ENCODE data around the gene HERPUD2.

The HERPUD2 gene

DNA sequence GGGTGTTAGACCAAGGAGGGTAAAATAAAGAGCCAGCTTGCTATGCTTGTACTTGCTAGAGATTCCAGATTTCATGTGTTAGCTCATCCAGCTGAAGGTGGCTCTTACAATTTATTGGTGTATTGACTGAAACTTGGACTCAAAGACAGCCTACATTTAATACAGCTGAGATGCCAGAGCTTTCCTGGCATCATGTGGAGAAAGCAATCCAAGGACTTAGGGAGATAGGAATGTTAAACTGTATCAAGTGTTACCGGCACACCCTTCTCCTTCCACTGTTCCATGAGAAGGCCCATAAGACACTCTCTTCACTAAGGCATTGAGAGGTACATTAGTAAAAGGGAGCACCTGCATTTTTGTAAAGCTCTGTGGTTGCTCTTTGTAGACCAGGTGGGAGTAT is 9.3 kb upstream of the HERPUD2 start:
- H3K9me3 ChIP-seq (ENCODE audit: control insufficient read depth, insufficient read depth, low read length), result no peaks in the 10 kb centered on the region
- peaks cover 3% of the 10 kb centered on the region for H3K4me1 ChIP-seq (ENCODE audit: control insufficient read depth, low read length)
- TF ChIP-seq, protein P1, sequence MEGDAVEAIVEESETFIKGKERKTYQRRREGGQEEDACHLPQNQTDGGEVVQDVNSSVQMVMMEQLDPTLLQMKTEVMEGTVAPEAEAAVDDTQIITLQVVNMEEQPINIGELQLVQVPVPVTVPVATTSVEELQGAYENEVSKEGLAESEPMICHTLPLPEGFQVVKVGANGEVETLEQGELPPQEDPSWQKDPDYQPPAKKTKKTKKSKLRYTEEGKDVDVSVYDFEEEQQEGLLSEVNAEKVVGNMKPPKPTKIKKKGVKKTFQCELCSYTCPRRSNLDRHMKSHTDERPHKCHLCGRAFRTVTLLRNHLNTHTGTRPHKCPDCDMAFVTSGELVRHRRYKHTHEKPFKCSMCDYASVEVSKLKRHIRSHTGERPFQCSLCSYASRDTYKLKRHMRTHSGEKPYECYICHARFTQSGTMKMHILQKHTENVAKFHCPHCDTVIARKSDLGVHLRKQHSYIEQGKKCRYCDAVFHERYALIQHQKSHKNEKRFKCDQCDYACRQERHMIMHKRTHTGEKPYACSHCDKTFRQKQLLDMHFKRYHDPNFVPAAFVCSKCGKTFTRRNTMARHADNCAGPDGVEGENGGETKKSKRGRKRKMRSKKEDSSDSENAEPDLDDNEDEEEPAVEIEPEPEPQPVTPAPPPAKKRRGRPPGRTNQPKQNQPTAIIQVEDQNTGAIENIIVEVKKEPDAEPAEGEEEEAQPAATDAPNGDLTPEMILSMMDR (IDR thresholded peaks at IDR 0.05; ENCODE audit: low read depth, low read length, poor library complexity, severe bottlenecking), result no peak
- no peak for TF ChIP-seq EZH2phosphoT487 (IDR thresholded peaks at IDR 0.05; ENCODE audit: borderline replicate concordance, low read length)
- no peak overlapping the region for H3K27ac ChIP-seq (ENCODE audit: low read depth, low read length)
- no peaks in the 10 kb centered on the region for H3K9me2 ChIP-seq (replicated peaks; ENCODE audit: control insufficient read depth, low read length)
- H3F3A ChIP-seq (ENCODE audit: control insufficient read depth, insufficient read depth), result no peaks in the 10 kb centered on the region; the same call in 1 of the 2 replicates
- H3K4me2 ChIP-seq (ENCODE audit: low read length), result no peak overlapping the region
- H3K4me3 ChIP-seq (ENCODE audit: low read length), result no peak overlapping the region
- H3K79me2 ChIP-seq (ENCODE audit: control insufficient read depth, low read length), result no peaks in the 10 kb centered on the region
- no peaks in the 10 kb centered on the region for H3K36me3 ChIP-seq (ENCODE audit: control insufficient read depth, low read length)
- no peaks in the 10 kb centered on the region for H3K27me3 ChIP-seq (ENCODE audit: control insufficient read depth, low read length)
- no peaks in the 10 kb centered on the region for H4K20me1 ChIP-seq (ENCODE audit: control insufficient read depth, insufficient read depth, low read depth, low read length)

GRCh38 chr7:35702541-35702940 is 7.6 kb upstream of the HERPUD2 start:
- TF ChIP-seq, protein P1 (IDR thresholded peaks at IDR 0.05; ENCODE audit: low read depth, low read length, poor library complexity, severe bottlenecking), result no peak
- TF ChIP-seq EZH2phosphoT487 (IDR thresholded peaks at IDR 0.05; ENCODE audit: borderline replicate concordance, low read length), result no peak
- H3K9me3 ChIP-seq (ENCODE audit: control insufficient read depth, insufficient read depth, low read length), result no peaks in the 10 kb centered on the region
- no peaks in the 10 kb centered on the region for H3K4me1 ChIP-seq (ENCODE audit: control insufficient read depth, low read length)
- no peak overlapping the region for H3K4me3 ChIP-seq (ENCODE audit: low read length)
- no peaks in the 10 kb centered on the region for H4K20me1 ChIP-seq (ENCODE audit: control insufficient read depth, insufficient read depth, low read depth, low read length)
- H3F3A ChIP-seq (ENCODE audit: control insufficient read depth, insufficient read depth), result no peaks in the 10 kb centered on the region; the same call in 1 of the 2 replicates
- H3K36me3 ChIP-seq (ENCODE audit: control insufficient read depth, low read length), result no peaks in the 10 kb centered on the region
- no peaks in the 10 kb centered on the region for H3K27me3 ChIP-seq (ENCODE audit: control insufficient read depth, low read length)
- no peaks in the 10 kb centered on the region for H3K9me2 ChIP-seq (replicated peaks; ENCODE audit: control insufficient read depth, low read length)
- H3K4me2 ChIP-seq (ENCODE audit: low read length), result no peak overlapping the region
- no peak overlapping the region for H3K27ac ChIP-seq (ENCODE audit: low read depth, low read length)
- no peaks in the 10 kb centered on the region for H3K79me2 ChIP-seq (ENCODE audit: control insufficient read depth, low read length)

- no peaks in the 10 kb centered on the region for H3K27me3 ChIP-seq (ENCODE audit: control insufficient read depth, low read length)
- no peak for TF ChIP-seq EZH2phosphoT487 (IDR thresholded peaks at IDR 0.05; ENCODE audit: borderline replicate concordance, low read length)
- TF ChIP-seq, protein P1 (IDR thresholded peaks at IDR 0.05; ENCODE audit: low read depth, low read length, poor library complexity, severe bottlenecking), result no peak
- no peaks in the 10 kb centered on the region for H3K79me2 ChIP-seq (ENCODE audit: control insufficient read depth, low read length)
- no peak overlapping the region for H3K4me2 ChIP-seq (ENCODE audit: low read length)
- no peaks in the 10 kb centered on the region for H3K36me3 ChIP-seq (ENCODE audit: control insufficient read depth, low read length)
- no peaks in the 10 kb centered on the region; the same call in 1 of the 2 replicates for H3F3A ChIP-seq (ENCODE audit: control insufficient read depth, insufficient read depth)
- no peak overlapping the region for H3K27ac ChIP-seq (ENCODE audit: low read depth, low read length)
- no peaks in the 10 kb centered on the region for H3K9me2 ChIP-seq (replicated peaks; ENCODE audit: control insufficient read depth, low read length)
- H4K20me1 ChIP-seq (ENCODE audit: control insufficient read depth, insufficient read depth, low read depth, low read length), result no peaks in the 10 kb centered on the region
- H3K4me1 ChIP-seq (ENCODE audit: control insufficient read depth, low read length), result peaks cover under 1% of the 10 kb centered on the region; the same call in 1 of the 2 replicates
- no peaks in the 10 kb centered on the region for H3K9me3 ChIP-seq (ENCODE audit: control insufficient read depth, insufficient read depth, low read length)
- H3K4me3 ChIP-seq (ENCODE audit: low read length), result no peak overlapping the region
These were observed 6.5 kb upstream of the HERPUD2 start for GRCh38 chr7:35701287-35701900.
